HepG2 (cell line): Measurements from ENCODE around the gene CTXN1. TPM values are rescaled to one million over a fixed set of nuclear protein-coding genes. Genes with fewer than 3 reads are reported as not detected.

ENCODE experiments used
- BORCS8-MEF2B ChIP-seq: sonication (generic); formaldehyde crosslinking; IDR thresholded peaks from 2 replicates; pipeline ENCODE4 v1.8.0; 2022; ENCODE audit warnings: mild to moderate bottlenecking, missing genetic modification reagents
- EED ChIP-seq: sonication (generic); formaldehyde crosslinking; IDR thresholded peaks from 2 replicates; pipeline ENCODE4 v1.5.0; 2020; ENCODE audit warnings: mild to moderate bottlenecking, missing genetic modification reagents
- GLI4 ChIP-seq: sonication (generic); formaldehyde crosslinking; IDR thresholded peaks from 2 replicates; pipeline ENCODE4 v1.5.1; 2020; ENCODE audit warnings: missing genetic modification reagents, mild to moderate bottlenecking, moderate library complexity, borderline replicate concordance
- GPN1 ChIP-seq: sonication (generic); formaldehyde crosslinking; IDR thresholded peaks from 2 replicates; pipeline ENCODE4 v1.5.1; 2020; ENCODE audit warnings: missing genetic modification reagents, borderline replicate concordance
- MAZ ChIP-seq, 2 experiments: sonication (generic) in 1 of 2; formaldehyde crosslinking in 1 of 2; IDR thresholded peaks; 2 replicates each; pipeline versions ENCODE4 v1.5.0 to v1.6.1; 2012 to 2020; ENCODE audit warnings: low read depth in 2 of 2, mild to moderate bottlenecking in 2 of 2, borderline replicate concordance in 1 of 2, improper control_type of control experiment in 1 of 2, low read length in 1 of 2, missing genetic modification reagents in 1 of 2, moderate library complexity in 1 of 2
- NAIF1 ChIP-seq: sonication (generic); formaldehyde crosslinking; IDR thresholded peaks from 2 replicates; pipeline ENCODE4 v1.5.0; 2020; ENCODE audit warnings: mild to moderate bottlenecking, missing genetic modification reagents, borderline replicate concordance
- RFXAP ChIP-seq: sonication (generic); formaldehyde crosslinking; IDR thresholded peaks from 2 replicates; pipeline ENCODE4 v1.4.0; 2020; ENCODE audit warnings: missing genetic modification reagents, borderline replicate concordance
- SMARCE1 ChIP-seq: fragments of 450-650 bp; IDR thresholded peaks from 2 replicates; pipeline ENCODE4 v1.6.1; 2017; ENCODE audit warnings: borderline replicate concordance
- SPEN ChIP-seq: sonication (generic); formaldehyde crosslinking; IDR thresholded peaks from 2 replicates; pipeline ENCODE4 v1.5.1; 2020; ENCODE audit warnings: low read depth, mild to moderate bottlenecking, missing genetic modification reagents
- STAG1 ChIP-seq: sonication (generic); formaldehyde crosslinking; IDR thresholded peaks from 2 replicates; pipeline ENCODE4 v1.4.0; 2020; ENCODE audit warnings: missing genetic modification reagents
- ZBTB7B ChIP-seq: sonication (generic); formaldehyde crosslinking; IDR thresholded peaks from 2 replicates; pipeline ENCODE4 v1.4.0; 2020; ENCODE audit warnings: missing genetic modification reagents
- ZNF501 ChIP-seq: sonication (generic); formaldehyde crosslinking; IDR thresholded peaks from 2 replicates; pipeline ENCODE4 v1.5.1; 2020; ENCODE audit warnings: mild to moderate bottlenecking, moderate library complexity, missing genetic modification reagents
- ZNF614 ChIP-seq: IDR thresholded peaks from 2 replicates; pipeline ENCODE4 v1.6.1; 2018; ENCODE audit warnings: missing biosample characterization, missing genetic modification reagents, inconsistent platforms, borderline replicate concordance
- ZNF788 ChIP-seq: sonication (generic); formaldehyde crosslinking; IDR thresholded peaks from 2 replicates; pipeline ENCODE4 v1.5.0; 2020; ENCODE audit warnings: mild to moderate bottlenecking, missing genetic modification reagents, borderline replicate concordance
- polyA plus RNA-seq, 8 experiments: library from polyadenylated mRNA; depleted of rRNA in 3 of 8; stranded (reverse) in 7 of 8; unstranded in 1 of 8; fragments of >200 nt; fragmentation: Illumina TruSeq in 4 of 8; extraction: Trizol in 4 of 8; gene quantifications; 2 replicates each; pipeline versions ENCODE4 v1.2.1 to v1.2.3, GENCODE V29; 2011 to 2016; ENCODE audit warnings: low read depth in 4 of 8, missing spikeins in 1 of 8, mixed read lengths in 1 of 8; ENCODE audit not compliant: insufficient read depth in 1 of 8
- total RNA-seq, 5 experiments: library from RNA; depleted of rRNA; stranded (reverse); fragments of >200 nt; fragmentation: Illumina TruSeq; extraction: Trizol; gene quantifications; 2 replicates each; pipeline ENCODE4 v1.2.3, GENCODE V29; 2016; ENCODE audit warnings: low read depth in 1 of 5
- TF ChIP-seq, protein P1 (sequence below): sonication (generic); formaldehyde crosslinking; IDR thresholded peaks from 2 replicates; pipeline ENCODE4 v1.5.0; 2020; ENCODE audit warnings: mild to moderate bottlenecking, missing genetic modification reagents
- TF ChIP-seq, protein P2 (sequence below): fragments of 450-650 bp; IDR thresholded peaks from 2 replicates; pipeline ENCODE4 v1.6.1; 2016
- TF ChIP-seq, protein P3 (sequence below): IDR thresholded peaks from 2 replicates; pipeline ENCODE4 v1.6.1; 2016; ENCODE audit warnings: missing compliant biosample characterization, missing genetic modification reagents, borderline replicate concordance
- TF ChIP-seq, protein P4 (sequence below): sonication (generic); formaldehyde crosslinking; IDR thresholded peaks from 2 replicates; pipeline ENCODE4 v1.9.0; 2021; ENCODE audit warnings: missing genetic modification reagents, mild to moderate bottlenecking, borderline replicate concordance
- TF ChIP-seq, protein P5 (sequence below): sonication (generic); formaldehyde crosslinking; IDR thresholded peaks from 2 replicates; pipeline ENCODE4 v1.5.1; 2020; ENCODE audit warnings: mild to moderate bottlenecking, moderate library complexity, missing genetic modification reagents

Gene CTXN1
- total and polyA plus RNA-seq, 2 of the 13 experiments (the other 11 are each of a cell fraction or from before 2014, with no cell fraction given): 0.11 TPM; not detected in 1

DNA sequence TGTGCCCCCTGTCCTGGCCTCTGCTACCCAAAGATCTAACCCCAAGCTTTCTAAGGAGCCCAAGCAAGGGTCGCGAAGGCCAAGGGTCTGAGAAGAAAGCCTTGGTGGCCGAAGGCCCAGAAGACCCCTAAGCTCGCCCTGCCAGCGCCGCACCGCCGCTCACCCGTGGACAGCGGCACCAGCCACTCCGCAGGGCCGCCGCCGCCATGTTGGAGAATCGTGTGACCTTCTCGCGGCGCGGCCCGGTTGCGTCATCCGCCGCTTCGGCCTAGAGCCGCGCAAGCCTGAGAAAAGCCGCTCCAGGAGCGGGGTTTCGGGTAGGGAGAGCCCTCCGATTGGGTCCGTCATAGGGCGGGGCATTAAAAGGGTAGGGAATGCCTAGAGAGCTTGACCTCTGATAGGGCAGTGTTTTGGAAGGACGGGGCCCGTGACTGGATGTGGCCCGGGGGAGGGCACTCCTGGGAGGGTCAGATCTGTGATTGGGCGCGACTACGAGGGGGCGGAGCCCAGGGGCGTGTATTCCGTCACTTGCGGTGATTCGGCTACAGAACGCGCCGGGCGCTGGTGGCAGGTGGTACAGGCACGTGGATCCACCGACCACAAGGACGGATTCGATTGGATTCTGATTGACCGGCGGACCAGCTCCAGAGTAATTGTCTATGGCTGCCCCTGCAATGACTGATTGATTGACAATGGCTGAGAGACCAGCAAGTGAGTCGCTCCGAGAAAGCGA lies 17.7 kb upstream of the CTXN1 start, which contains the start of gene TIMM44 (continued):
- TF ChIP-seq RFXAP (CRISPR knock-in tag): peak; percentile 62; the same call in 1 of the 2 replicates
- TF ChIP-seq SPEN (CRISPR knock-in tag): peak; percentile 90; the same call in 1 of the 2 replicates
- peak; percentile 90; the same call in 1 of the 2 replicates for TF ChIP-seq ZNF788 (CRISPR knock-in tag)
- TF ChIP-seq GPN1: no peak
- no peak; the same call in 1 of the 2 replicates for TF ChIP-seq GLI4 (CRISPR knock-in tag)
- no peak for TF ChIP-seq SMARCE1
- peak; percentile 96 for TF ChIP-seq NAIF1
- TF ChIP-seq ZNF614: 0 out of 2 replicates have a peak, but pooled peaks have one; percentile 23
- TF ChIP-seq, protein P1, sequence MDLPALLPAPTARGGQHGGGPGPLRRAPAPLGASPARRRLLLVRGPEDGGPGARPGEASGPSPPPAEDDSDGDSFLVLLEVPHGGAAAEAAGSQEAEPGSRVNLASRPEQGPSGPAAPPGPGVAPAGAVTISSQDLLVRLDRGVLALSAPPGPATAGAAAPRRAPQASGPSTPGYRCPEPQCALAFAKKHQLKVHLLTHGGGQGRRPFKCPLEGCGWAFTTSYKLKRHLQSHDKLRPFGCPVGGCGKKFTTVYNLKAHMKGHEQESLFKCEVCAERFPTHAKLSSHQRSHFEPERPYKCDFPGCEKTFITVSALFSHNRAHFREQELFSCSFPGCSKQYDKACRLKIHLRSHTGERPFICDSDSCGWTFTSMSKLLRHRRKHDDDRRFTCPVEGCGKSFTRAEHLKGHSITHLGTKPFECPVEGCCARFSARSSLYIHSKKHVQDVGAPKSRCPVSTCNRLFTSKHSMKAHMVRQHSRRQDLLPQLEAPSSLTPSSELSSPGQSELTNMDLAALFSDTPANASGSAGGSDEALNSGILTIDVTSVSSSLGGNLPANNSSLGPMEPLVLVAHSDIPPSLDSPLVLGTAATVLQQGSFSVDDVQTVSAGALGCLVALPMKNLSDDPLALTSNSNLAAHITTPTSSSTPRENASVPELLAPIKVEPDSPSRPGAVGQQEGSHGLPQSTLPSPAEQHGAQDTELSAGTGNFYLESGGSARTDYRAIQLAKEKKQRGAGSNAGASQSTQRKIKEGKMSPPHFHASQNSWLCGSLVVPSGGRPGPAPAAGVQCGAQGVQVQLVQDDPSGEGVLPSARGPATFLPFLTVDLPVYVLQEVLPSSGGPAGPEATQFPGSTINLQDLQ: no peak
- peak; percentile 73 for TF ChIP-seq ZNF501 (CRISPR knock-in tag)
- TF ChIP-seq ZBTB7B: no peak; the same call in 1 of the 2 replicates
- TF ChIP-seq, protein P2, sequence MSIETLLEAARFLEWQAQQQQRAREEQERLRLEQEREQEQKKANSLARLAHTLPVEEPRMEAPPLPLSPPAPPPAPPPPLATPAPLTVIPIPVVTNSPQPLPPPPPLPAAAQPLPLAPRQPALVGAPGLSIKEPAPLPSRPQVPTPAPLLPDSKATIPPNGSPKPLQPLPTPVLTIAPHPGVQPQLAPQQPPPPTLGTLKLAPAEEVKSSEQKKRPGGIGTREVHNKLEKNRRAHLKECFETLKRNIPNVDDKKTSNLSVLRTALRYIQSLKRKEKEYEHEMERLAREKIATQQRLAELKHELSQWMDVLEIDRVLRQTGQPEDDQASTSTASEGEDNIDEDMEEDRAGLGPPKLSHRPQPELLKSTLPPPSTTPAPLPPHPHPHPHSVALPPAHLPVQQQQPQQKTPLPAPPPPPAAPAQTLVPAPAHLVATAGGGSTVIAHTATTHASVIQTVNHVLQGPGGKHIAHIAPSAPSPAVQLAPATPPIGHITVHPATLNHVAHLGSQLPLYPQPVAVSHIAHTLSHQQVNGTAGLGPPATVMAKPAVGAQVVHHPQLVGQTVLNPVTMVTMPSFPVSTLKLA: peak; percentile 72
- TF ChIP-seq BORCS8-MEF2B (CRISPR knock-in tag): peak; percentile 80
- TF ChIP-seq STAG1 (CRISPR knock-in tag): no peak
- no peak for TF ChIP-seq EED (CRISPR knock-in tag)
- no peak for TF ChIP-seq MAZ (IDR thresholded peaks at IDR 0.05; ENCODE audit: borderline replicate concordance, low read depth, low read length)
- TF ChIP-seq MAZ (CRISPR knock-in tag; IDR thresholded peaks at IDR 0.05; ENCODE audit: low read depth): peak; percentile 77; the same call in 1 of the 2 replicates
- TF ChIP-seq, protein P3, sequence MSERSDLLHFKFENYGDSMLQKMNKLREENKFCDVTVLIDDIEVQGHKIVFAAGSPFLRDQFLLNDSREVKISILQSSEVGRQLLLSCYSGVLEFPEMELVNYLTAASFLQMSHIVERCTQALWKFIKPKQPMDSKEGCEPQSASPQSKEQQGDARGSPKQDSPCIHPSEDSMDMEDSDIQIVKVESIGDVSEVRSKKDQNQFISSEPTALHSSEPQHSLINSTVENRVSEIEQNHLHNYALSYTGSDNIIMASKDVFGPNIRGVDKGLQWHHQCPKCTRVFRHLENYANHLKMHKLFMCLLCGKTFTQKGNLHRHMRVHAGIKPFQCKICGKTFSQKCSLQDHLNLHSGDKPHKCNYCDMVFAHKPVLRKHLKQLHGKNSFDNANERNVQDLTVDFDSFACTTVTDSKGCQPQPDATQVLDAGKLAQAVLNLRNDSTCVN (CRISPR knock-in tag): no peak; the same call in 1 of the 2 replicates
- TF ChIP-seq, protein P4, sequence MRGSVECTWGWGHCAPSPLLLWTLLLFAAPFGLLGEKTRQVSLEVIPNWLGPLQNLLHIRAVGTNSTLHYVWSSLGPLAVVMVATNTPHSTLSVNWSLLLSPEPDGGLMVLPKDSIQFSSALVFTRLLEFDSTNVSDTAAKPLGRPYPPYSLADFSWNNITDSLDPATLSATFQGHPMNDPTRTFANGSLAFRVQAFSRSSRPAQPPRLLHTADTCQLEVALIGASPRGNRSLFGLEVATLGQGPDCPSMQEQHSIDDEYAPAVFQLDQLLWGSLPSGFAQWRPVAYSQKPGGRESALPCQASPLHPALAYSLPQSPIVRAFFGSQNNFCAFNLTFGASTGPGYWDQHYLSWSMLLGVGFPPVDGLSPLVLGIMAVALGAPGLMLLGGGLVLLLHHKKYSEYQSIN (CRISPR knock-in tag): no peak
- TF ChIP-seq, protein P5, sequence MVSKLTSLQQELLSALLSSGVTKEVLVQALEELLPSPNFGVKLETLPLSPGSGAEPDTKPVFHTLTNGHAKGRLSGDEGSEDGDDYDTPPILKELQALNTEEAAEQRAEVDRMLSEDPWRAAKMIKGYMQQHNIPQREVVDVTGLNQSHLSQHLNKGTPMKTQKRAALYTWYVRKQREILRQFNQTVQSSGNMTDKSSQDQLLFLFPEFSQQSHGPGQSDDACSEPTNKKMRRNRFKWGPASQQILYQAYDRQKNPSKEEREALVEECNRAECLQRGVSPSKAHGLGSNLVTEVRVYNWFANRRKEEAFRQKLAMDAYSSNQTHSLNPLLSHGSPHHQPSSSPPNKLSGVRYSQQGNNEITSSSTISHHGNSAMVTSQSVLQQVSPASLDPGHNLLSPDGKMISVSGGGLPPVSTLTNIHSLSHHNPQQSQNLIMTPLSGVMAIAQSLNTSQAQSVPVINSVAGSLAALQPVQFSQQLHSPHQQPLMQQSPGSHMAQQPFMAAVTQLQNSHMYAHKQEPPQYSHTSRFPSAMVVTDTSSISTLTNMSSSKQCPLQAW (CRISPR knock-in tag): peak; percentile 93
